ENCODE data around the gene ZBTB45. TPM values are rescaled to one million over a fixed set of nuclear protein-coding genes. Genes with fewer than 3 reads are reported as not detected.

Gene ZBTB45
- total RNA-seq, 3 donors from 2014 or later (not counting 1 experiment from before 2014, with no cell fraction given): 9.6 to 12.6 (median 9.8) TPM

GRCh38 chr19:58538257-58539168 is 18.9 kb upstream of the ZBTB45 start:
- peaks cover 9% of the 10 kb centered on the region for H3K27me3 ChIP-seq (ENCODE audit: control insufficient read depth, insufficient read depth, low read length)
- peaks cover under 1 to 15% of the 10 kb centered on the region in 2 donors for H3K27me3 Mint-ChIP-seq (ENCODE audit: low read depth in 2 of 2)
- peaks cover 18% of the 10 kb centered on the region for H3K4me1 ChIP-seq (ENCODE audit: control insufficient read depth, insufficient read depth, low read length)
- TF ChIP-seq CTCF (IDR thresholded peaks at IDR 0.05): no peak
- H3K4me1 Mint-ChIP-seq: peaks cover 2 to 14% of the 10 kb centered on the region in 2 donors
- peak in 1 of 2 donors; percentile 56 for DNase-seq
- no peak overlapping the region for H3K27ac ChIP-seq (ENCODE audit: low read length)
- peak in 2 of 3 donors; percentile 46 to 48 for ATAC-seq
- H3K9me3 Mint-ChIP-seq: no peaks in the 10 kb centered on the region
- H3K27ac Mint-ChIP-seq: peak overlapping the region in 1 of 2 donors; percentile 68
- H3K4me3 ChIP-seq (ENCODE audit: low read length): peak overlapping the region; percentile 9
- H3K4me3 Mint-ChIP-seq: peak overlapping the region; percentile 59
- H3K36me3 ChIP-seq (ENCODE audit: control insufficient read depth, insufficient read depth, low read length): no peaks in the 10 kb centered on the region
- no peaks in the 10 kb centered on the region for H3K36me3 Mint-ChIP-seq
- WGBS (ENCODE audit: insufficient coverage): 1% methylated on average over 55 of the region's 55 CpGs
- intact Hi-C loops (cut with micrococcal nuclease): no loop called here
- no peaks in the 10 kb centered on the region for H3K9me3 ChIP-seq (ENCODE audit: control insufficient read depth, insufficient read depth, low read length)

GRCh38 chr19:58536852-58537798 is 17.5 kb upstream of the ZBTB45 start:
- Histone ChIP-seq H3K4me3 (ENCODE audit: low read length) (no peak overlapping the region), H3K9me3 (ENCODE audit: control insufficient read depth, insufficient read depth, low read length) (no peaks in the 10 kb centered on the region), H3K27ac (ENCODE audit: low read length) (no peak overlapping the region), H3K4me1 (ENCODE audit: control insufficient read depth, insufficient read depth, low read length) (peaks cover 14% of the 10 kb centered on the region), H3K36me3 (ENCODE audit: control insufficient read depth, insufficient read depth, low read length) (no peaks in the 10 kb centered on the region), H3K27me3 (ENCODE audit: control insufficient read depth, insufficient read depth, low read length) (peaks cover 9% of the 10 kb centered on the region)
- no peak for ATAC-seq
- H3K4me3 Mint-ChIP-seq: no peak overlapping the region
- DNase-seq: no peak
- no peaks in the 10 kb centered on the region for H3K9me3 Mint-ChIP-seq
- WGBS (ENCODE audit: insufficient coverage): 93% methylated on average over 8 of the region's 8 CpGs
- no peak overlapping the region for H3K27ac Mint-ChIP-seq
- intact Hi-C loops (cut with micrococcal nuclease): no loop called here
- no peaks in the 10 kb centered on the region for H3K36me3 Mint-ChIP-seq
- peaks cover 0 to 11% of the 10 kb centered on the region in 2 donors for H3K4me1 Mint-ChIP-seq
- peaks cover 0 to 13% of the 10 kb centered on the region in 2 donors for H3K27me3 Mint-ChIP-seq (ENCODE audit: low read depth in 2 of 2)
- no peak for TF ChIP-seq CTCF (IDR thresholded peaks at IDR 0.05)

- ATAC-seq: no peak
- Histone ChIP-seq H3K4me1 (ENCODE audit: control insufficient read depth, insufficient read depth, low read length) (peaks cover 14% of the 10 kb centered on the region), H3K9me3 (ENCODE audit: control insufficient read depth, insufficient read depth, low read length) (no peaks in the 10 kb centered on the region), H3K27ac (ENCODE audit: low read length) (no peak overlapping the region), H3K4me3 (ENCODE audit: low read length) (no peak overlapping the region), H3K36me3 (ENCODE audit: control insufficient read depth, insufficient read depth, low read length) (no peaks in the 10 kb centered on the region), H3K27me3 (ENCODE audit: control insufficient read depth, insufficient read depth, low read length) (peaks cover 9% of the 10 kb centered on the region)
- Mint-ChIP-seq H3K36me3 (no peaks in the 10 kb centered on the region), H3K27ac (no peak overlapping the region), H3K4me1 (peaks cover 0 to 11% of the 10 kb centered on the region in 2 donors), H3K27me3 (ENCODE audit: low read depth in 2 of 2) (peaks cover 0 to 13% of the 10 kb centered on the region in 2 donors), H3K9me3 (no peaks in the 10 kb centered on the region), H3K4me3 (no peak overlapping the region)
- WGBS (ENCODE audit: insufficient coverage): 100% methylated on average over 2 of the region's 3 CpGs
- DNase-seq: no peak
- no peak for TF ChIP-seq CTCF (IDR thresholded peaks at IDR 0.05)
- intact Hi-C loops (cut with micrococcal nuclease): no loop called here
Observed at GRCh38 chr19:58535857-58536256, 16.2 kb upstream of the ZBTB45 start.

All from natural killer cell (primary cell).